AG10803 (cell line): ENCODE results near the gene SFXN5.

ENCODE experiments used
- DNase-seq: peaks from one replicate; pipeline ENCODE4 v3.0.0; 2010; ENCODE audit warnings: low read depth
- H3K4me3 ChIP-seq: 2 replicates; pipeline ENCODE4 v1.5.1; 2011; ENCODE audit warnings: mild to moderate bottlenecking, low read length, control low read depth
- TF ChIP-seq, protein P1 (sequence below): conservative IDR thresholded peaks from 2 replicates; pipeline ENCODE4 v1.5.1; 2011; ENCODE audit warnings: mild to moderate bottlenecking, low read length, control low read depth, inconsistent platforms

The SFXN5 gene

GRCh38 chr2:73036766-73037165, 34.7 kb downstream of the SFXN5 start:
- TF ChIP-seq, protein P1, sequence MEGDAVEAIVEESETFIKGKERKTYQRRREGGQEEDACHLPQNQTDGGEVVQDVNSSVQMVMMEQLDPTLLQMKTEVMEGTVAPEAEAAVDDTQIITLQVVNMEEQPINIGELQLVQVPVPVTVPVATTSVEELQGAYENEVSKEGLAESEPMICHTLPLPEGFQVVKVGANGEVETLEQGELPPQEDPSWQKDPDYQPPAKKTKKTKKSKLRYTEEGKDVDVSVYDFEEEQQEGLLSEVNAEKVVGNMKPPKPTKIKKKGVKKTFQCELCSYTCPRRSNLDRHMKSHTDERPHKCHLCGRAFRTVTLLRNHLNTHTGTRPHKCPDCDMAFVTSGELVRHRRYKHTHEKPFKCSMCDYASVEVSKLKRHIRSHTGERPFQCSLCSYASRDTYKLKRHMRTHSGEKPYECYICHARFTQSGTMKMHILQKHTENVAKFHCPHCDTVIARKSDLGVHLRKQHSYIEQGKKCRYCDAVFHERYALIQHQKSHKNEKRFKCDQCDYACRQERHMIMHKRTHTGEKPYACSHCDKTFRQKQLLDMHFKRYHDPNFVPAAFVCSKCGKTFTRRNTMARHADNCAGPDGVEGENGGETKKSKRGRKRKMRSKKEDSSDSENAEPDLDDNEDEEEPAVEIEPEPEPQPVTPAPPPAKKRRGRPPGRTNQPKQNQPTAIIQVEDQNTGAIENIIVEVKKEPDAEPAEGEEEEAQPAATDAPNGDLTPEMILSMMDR, result no peak
- no peak overlapping the region for H3K4me3 ChIP-seq
- DNase-seq, result no peak

GRCh38 chr2:73035899-73036711, 35.4 kb downstream of the SFXN5 start:
- no peak for DNase-seq
- no peak overlapping the region for H3K4me3 ChIP-seq
- TF ChIP-seq, protein P1, result no peak

- TF ChIP-seq, protein P1, result no peak
- no peak for DNase-seq
- no peak overlapping the region for H3K4me3 ChIP-seq
Measured at GRCh38 chr2:73034661-73035375, 36.7 kb downstream of the SFXN5 start.

DNA sequence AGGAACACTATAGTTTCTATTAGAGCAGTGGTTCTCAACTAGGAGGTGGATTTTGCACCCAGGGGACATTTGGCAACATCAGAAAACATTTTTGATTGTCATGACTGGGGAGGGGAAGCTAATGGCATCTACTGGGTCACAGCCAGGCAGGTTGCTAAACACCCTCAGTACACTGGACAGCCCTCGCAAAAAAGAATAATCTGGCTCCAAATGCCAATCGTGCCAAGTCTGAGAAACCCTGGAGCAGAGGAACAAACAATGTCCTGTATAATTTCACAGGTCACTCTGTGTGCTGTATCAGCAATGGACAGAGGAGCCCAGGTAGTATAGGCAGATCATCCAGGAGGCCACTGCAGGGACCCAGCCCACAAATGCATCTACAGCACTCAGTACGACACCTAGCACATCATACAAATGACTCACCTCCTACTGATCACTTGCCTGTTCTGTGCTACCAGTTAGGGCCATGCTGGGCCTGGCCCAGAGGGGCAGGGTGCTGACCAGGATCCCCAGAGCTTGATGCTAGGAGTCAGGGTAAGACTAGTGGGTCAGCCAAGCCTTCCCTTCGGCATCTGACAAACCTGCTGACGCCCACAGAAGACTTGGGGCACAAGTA, 37.6 kb downstream of the SFXN5 start:
- TF ChIP-seq, protein P1, result no peak
- H3K4me3 ChIP-seq, result no peak overlapping the region

GRCh38 chr2:73033142-73033765, 38.3 kb downstream of the SFXN5 start:
- no peak for DNase-seq
- TF ChIP-seq, protein P1, result no peak
- H3K4me3 ChIP-seq, result no peak overlapping the region

More for the DNA sequence above, 37.6 kb downstream of the SFXN5 start:
- DNase-seq, result no peak

DNA sequence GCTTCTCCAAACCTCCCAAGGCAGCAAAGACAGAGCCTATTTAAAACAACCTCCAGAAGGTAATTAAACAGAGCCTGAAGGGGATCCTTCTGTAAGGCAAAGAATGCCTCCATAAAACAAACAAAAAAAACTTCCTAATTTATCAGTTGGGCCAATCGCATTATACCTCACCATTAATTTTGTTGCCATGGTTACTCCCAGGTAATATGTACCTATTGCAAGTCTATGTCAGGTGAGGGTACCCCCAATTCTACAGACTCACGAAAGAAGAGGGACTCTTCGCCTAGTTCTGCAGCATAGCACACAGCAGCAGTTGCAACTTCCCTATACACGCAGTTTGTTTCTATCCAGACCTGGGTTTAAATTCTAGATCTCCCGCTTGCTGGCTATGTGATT, 38.8 kb downstream of the SFXN5 start:
- no peak for DNase-seq
- TF ChIP-seq, protein P1, result no peak
- no peak overlapping the region for H3K4me3 ChIP-seq
